K562 (cell line): ENCODE data around the gene STING1. TPM values are rescaled to one million over a fixed set of nuclear protein-coding genes. Genes with fewer than 3 reads are reported as not detected.

Experiments
- FOXP1 ChIP-seq: sonication (generic); formaldehyde crosslinking; IDR thresholded peaks from 2 replicates; pipeline ENCODE4 v1.8.0; 2022; ENCODE audit warnings: mild to moderate bottlenecking, missing genetic modification reagents
- MEF2A ChIP-seq: IDR thresholded peaks from 2 replicates; pipeline ENCODE4 v1.6.1; 2011; ENCODE audit warnings: low read depth, mild to moderate bottlenecking, low read length, moderate library complexity; ENCODE audit not compliant: control insufficient read depth
- MGA ChIP-seq: fragments of 450-650 bp; IDR thresholded peaks from 2 replicates; pipeline ENCODE4 v1.6.1; 2016; ENCODE audit warnings: mild to moderate bottlenecking, moderate library complexity
- PTTG1 ChIP-seq: fragments of 450-650 bp; IDR thresholded peaks from 2 replicates; pipeline ENCODE4 v1.6.1; 2016; ENCODE audit warnings: low read depth, mild to moderate bottlenecking, missing genetic modification characterization, missing compliant biosample characterization
- ZFP36 ChIP-seq: fragments of 150-350 bp; IDR thresholded peaks from 2 replicates; pipeline ENCODE4 v1.6.1; 2018; ENCODE audit warnings: low read length, low read depth; ENCODE audit not compliant: partially characterized antibody
- ZNF133 ChIP-seq: fragments of 250-450 bp; sonication (Bioruptor Pico); IDR thresholded peaks from 2 replicates; pipeline ENCODE4 v1.4.0; 2020; ENCODE audit warnings: mild to moderate bottlenecking
- ZNF695 ChIP-seq: fragments of 450-650 bp; formaldehyde crosslinking; IDR thresholded peaks from 2 replicates; pipeline ENCODE4 v1.4.0; 2020; ENCODE audit warnings: mild to moderate bottlenecking, moderate library complexity
- polyA plus RNA-seq, 8 experiments: library from polyadenylated mRNA; depleted of rRNA in 4 of 8; stranded (reverse) in 5 of 8; unstranded in 3 of 8; fragments of >200 nt; fragmentation: Nextera tagmentation in 2 of 8; fragmentation: Illumina TruSeq in 1 of 8; extraction: Ambion mirVana in 2 of 8; extraction: Trizol in 1 of 8; gene quantifications; 2 replicates each; pipeline versions ENCODE4 v1.2.1 to v1.2.3, GENCODE V29; 2011 to 2014; ENCODE audit warnings: inconsistent platforms in 1 of 8, missing spikeins in 1 of 8
- total RNA-seq, 7 experiments: library from RNA; depleted of rRNA in 6 of 7; stranded (reverse); fragments of >200 nt in 6 of 7; fragmentation: Illumina TruSeq in 2 of 7; extraction: Trizol in 2 of 7; gene quantifications; 2 replicates each; pipeline versions ENCODE4 v1.2.1 to v1.2.3, GENCODE V29; 2011 to 2021; ENCODE audit warnings: low replicate concordance in 1 of 7
- TF ChIP-seq, protein P1 (sequence below): sonication (generic); formaldehyde crosslinking; IDR thresholded peaks from 2 replicates; pipeline ENCODE4 v1.8.0; 2022; ENCODE audit warnings: mild to moderate bottlenecking, missing genetic modification reagents

The STING1 gene
- total and polyA plus RNA-seq, 9 of the 15 experiments (the other 6 are each of a cell fraction or from before 2014, with no cell fraction given), result 20.8 to 69.1 (median 44.7) TPM

DNA sequence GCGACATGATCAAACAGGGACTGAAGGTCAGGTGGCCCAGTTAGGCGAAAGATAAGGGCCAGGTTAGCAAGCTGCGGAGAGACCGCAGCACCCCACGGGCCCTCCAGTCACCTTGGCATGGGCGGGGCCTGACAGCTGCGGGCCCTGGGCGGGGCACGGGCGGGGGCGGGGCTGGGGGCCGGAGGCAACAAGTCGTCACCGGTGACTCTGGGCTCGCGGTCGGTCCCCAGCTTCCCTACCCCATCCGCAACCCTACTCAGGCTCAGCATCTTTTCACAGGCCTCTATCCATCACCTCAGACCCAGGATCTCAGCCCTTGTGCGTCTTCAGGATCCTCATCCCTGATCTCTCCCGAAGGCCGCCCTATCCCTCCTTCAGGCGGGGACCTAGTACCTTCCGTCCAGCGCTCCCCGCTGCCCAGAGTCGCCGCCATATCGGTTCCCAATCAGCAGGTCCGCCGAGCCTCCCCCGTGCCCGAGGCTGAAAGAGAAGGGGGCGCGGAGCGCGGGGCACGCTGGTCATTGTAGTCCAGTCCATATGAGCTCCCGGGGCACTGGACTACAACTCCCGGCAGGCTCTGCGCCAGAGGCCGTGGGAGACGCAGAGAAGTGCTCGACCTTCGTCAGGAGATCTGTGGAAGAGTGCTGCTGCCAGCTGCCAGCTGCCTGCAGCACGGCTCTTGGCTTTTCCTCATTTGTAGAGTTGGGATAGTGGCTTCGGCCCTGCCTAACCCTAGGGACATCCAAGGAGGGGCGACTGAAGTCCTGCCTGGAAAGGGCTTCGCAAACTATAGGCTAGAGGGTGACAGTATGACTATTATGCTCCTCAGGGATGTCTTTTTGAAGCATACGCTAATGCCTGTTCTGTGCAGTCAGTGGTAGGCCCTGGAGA is 43.3 kb downstream of the STING1 start, which contains the start of gene DNAJC18 (continued):
- no peak for TF ChIP-seq MEF2A
- TF ChIP-seq, protein P1, sequence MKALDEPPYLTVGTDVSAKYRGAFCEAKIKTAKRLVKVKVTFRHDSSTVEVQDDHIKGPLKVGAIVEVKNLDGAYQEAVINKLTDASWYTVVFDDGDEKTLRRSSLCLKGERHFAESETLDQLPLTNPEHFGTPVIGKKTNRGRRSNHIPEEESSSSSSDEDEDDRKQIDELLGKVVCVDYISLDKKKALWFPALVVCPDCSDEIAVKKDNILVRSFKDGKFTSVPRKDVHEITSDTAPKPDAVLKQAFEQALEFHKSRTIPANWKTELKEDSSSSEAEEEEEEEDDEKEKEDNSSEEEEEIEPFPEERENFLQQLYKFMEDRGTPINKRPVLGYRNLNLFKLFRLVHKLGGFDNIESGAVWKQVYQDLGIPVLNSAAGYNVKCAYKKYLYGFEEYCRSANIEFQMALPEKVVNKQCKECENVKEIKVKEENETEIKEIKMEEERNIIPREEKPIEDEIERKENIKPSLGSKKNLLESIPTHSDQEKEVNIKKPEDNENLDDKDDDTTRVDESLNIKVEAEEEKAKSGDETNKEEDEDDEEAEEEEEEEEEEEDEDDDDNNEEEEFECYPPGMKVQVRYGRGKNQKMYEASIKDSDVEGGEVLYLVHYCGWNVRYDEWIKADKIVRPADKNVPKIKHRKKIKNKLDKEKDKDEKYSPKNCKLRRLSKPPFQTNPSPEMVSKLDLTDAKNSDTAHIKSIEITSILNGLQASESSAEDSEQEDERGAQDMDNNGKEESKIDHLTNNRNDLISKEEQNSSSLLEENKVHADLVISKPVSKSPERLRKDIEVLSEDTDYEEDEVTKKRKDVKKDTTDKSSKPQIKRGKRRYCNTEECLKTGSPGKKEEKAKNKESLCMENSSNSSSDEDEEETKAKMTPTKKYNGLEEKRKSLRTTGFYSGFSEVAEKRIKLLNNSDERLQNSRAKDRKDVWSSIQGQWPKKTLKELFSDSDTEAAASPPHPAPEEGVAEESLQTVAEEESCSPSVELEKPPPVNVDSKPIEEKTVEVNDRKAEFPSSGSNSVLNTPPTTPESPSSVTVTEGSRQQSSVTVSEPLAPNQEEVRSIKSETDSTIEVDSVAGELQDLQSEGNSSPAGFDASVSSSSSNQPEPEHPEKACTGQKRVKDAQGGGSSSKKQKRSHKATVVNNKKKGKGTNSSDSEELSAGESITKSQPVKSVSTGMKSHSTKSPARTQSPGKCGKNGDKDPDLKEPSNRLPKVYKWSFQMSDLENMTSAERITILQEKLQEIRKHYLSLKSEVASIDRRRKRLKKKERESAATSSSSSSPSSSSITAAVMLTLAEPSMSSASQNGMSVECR (CRISPR knock-in tag), result peak; percentile 81
- no peak for TF ChIP-seq ZFP36
- TF ChIP-seq FOXP1 (CRISPR knock-in tag), result peak; percentile 22; the same call in 1 of the 2 replicates
- TF ChIP-seq ZNF695 (CRISPR knock-in tag), result no peak
- TF ChIP-seq ZNF133, result no peak
- no peak for TF ChIP-seq PTTG1
- no peak for TF ChIP-seq MGA
